HT1080 (cell line): Measurements from ENCODE around the gene TMEM30B. TPM values are rescaled to one million over a fixed set of nuclear protein-coding genes. Genes with fewer than 3 reads are reported as not detected.
"Not testable (repeated sequence)": the region's sequence is repeated elsewhere in the genome, so short reads cannot be mapped to it uniquely, and the experiment has no call there.

Experiments used
- DNase-seq: peaks from one replicate; pipeline ENCODE4 v3.0.0-alpha.2; 2015; ENCODE audit warnings: low read depth
- total RNA-seq: library from RNA; depleted of rRNA; stranded (reverse); fragments of >200 nt; shearing (Covaris generic); gene quantifications from 2 replicates; pipeline ENCODE4 v1.2.3, GENCODE V29; 2014

Gene TMEM30B
- total RNA-seq, 1 experiment from 2014 or later, result not detected

DNA sequence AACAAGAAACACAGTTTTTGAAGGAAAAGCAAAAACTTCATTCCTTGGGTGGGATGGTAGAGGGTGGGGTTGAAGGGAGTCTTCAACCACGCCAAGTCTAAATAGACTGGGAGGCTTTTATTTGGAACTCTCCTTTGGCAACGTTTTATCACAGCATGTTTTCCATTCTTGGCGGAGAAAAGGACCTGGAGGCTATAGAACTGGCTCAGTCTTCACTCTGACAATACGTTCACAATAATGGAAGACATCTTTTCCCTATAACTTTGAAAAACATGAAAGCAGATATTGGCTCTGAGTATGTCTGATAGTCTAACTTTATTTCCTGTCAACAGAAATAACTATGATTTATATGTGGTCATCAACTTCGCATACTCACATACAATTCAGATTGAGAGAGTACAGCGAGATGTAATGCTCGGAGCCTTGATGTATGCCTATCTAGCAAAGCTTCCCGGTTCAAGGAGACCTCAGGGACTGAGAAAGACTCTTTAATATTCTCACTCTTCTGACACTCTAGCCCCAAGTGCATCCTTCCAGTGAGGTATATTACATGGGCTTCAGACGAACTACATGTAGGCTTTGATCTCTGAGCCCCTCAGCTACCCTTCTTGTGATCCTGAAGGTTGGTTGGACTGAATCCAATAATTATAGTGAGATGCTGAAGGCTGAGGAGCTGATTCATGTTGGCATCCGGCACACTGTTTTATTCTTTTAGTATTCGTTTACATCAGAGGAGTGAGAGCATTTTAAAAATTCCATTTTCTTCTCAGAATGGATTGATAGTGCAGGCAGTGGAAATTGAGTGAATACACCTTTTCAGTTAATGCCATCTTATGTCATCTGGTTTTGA, 14.0 kb downstream of the TMEM30B start:
- DNase-seq, result no peak

DNA sequence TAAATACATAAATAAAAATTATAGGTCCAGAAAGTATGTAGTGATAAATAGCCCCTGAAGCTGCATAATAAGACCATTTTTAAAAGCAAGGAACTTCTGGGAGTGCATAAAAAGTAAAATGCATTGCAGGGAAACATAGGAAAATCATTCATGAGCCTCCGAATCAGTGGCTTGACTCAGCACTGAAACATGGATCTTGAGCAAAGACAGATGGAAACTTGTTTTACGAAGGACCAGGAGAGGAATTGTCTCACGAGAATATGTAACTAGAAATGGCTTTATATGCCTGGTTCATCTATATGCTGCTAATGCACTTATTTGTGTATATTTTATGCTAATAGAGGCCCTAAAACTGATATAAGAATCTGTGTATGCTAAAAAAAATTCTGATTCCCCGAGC, 14.7 kb downstream of the TMEM30B start:
- no peak for DNase-seq

DNA sequence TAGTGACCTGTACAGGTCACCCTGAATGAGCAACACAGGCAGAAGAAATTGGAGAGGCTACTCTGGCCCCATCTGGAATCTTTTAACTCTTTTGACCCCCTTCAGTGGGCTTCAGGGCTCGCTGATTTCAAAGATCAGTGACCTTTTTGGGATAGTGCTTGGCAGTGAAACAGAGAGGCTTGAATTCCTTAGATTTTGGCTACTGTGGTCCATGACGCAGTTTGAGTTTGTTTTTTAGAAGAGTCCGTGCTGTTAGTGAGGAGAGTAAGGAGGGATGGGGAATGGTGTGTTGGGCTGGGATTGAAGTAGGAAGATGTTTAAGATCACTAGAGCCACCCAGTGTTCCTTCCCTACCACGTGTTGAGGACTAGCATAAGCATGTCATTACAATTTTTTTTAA, 16.5 kb downstream of the TMEM30B start:
- no peak for DNase-seq

DNA sequence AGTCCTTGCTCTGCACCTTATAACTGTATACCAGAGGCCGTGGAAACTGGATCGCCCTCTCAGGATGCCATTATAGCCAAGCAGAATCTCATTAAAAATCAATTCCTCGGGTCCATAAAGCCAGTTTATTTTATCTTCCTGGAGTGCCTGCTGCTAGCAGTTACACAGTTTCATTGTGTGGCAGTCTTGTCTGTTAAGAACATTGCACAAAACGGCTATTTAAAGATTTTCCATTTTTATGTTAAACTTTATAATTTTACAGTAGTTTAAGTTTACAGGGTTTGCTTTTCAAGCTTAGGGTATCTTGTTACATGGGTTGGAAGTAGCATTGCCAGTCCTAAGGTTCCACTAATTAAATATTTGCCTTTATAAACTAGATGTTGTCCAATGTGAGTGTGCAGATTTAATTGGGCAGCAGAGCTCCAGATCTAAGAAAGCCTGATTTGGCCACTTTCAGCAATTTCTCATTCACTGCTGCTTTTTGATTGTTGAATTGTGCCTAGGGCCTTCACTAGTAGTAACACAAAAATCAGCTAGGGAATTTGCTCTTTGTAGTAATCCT, 17.0 kb downstream of the TMEM30B start:
- DNase-seq, result no peak

DNA sequence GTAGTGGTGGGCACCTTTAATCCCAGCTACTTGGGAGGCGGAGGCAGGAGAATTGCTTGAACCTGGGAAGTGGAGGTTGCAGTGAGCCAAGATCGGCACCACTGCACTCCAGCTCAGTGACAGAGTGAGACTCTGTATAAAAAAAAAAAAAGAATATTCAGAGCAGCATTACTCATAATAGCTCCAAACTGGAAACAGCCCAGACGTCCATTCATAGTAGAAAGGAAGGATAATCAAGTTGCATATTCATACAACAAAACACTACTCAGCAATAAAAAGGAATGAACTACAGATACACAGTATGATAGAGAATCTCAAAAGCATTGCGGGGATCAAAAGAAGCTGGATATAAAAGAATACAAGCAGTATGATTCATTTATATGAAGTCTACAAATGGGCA, 19.1 kb downstream of the TMEM30B start:
- peak; percentile 11 for DNase-seq

DNA sequence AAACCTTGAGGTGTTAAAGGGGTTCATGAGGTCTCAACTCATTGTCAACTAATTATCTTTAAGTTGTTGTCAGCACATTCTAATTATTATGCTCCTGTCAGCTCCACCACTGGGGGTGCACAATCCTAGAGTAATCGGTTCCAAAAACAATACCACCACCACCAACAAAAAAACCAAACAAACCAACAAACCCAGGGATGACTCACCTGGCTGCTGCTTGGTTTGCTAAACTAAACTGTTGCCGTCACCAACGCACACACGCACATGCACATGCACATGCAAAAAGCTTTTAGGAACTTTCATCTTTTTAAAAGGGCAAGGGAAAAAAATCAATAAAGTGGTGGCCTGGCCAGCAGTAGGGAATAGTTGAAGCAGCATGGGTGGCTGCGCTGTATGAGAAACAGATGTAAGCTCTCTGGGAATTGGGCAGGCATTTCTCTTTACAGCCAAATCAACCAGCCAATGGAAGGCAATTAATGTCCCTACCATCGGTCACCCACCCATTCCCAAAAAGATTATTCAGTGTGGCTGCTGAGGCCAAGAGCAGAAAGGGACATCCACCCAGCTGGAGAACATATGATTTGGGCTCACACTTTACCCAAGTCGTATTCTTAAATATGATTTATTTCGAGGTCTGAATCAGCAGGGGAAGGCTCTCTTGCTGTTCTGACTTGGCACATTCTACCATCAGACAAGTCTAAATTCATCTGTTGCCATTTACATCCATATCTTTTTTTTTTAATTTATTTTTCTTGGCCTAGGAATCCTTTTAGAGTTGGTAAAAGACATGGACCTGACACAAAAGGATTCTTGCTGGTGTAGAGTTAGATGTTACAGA, 20.0 kb downstream of the TMEM30B start:
- DNase-seq, result peak; percentile 51

DNA sequence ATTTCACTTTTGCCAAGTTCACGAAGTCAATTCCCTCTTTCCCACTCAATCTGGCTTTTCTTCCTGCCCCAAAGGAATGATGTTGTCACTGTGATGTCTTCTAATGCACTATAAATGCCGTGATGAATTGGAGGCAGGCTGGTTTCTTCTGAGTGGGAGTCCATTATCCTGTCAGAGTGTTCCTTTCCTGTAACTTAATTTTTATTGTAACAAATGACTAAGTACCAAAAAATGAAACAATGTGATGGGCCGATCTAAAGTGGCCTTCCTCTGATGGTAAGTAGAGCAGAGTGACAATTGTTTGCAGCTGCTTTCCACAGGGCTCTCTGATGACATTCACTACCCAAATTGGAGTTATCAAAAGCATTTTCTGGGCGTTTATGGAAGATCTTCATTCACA, 22.2 kb downstream of the TMEM30B start:
- peak; percentile 15 for DNase-seq

DNA sequence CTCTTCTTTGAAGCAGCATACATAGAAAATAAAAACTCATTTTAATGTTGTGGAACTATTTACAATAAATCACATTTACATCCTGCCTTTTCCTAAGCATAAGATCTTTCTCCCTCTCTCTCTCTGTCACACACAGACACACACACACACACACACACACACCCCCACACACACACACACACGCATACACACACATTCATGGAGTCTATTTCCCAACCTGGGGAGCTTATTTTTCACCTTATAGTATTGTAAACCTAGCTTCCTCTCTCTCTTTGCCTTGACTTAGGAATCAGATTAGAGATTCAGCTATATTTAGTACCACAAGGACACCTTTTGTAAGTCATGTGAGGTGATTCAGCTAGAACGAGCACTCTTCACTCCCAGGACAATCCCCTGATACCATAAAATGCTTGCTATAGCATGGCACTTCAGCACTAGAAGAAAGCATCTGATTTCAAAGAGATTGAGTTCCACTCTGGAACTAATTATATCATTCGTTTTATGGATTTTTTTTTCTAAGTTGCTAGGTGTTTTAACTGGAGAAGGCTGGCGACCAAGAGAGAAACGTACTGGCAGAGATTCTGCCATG, 23.6 kb downstream of the TMEM30B start:
- no peak for DNase-seq

DNA sequence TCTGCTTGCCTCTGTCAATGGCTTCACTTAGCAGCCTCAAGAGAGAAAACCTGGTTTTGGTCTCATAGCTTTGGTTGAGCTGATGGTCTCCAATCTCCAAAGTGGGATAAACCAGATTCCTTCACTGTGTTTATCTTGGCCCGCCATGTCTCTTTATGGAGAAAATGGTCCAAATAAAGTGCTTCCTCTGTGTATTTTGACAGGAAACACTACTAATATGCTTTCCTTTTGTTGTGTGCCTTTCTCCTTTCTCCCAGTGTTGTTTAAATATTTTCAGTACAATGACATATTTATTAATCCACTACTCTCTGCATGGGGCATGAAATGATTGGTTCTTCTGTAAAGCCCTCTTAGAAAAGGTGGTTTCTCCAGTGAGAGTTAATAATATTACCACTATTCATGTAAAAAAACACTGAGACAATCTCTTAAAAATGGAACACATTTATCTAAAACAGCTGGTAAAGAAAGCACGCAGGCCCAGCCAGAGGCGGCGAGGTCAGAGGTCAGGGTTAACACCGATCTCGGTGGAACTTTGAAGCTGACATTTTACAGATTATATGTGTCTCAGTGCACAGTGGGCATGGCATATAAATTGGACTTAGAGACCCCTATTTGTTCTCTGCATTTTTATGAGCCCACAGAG, 24.2 kb downstream of the TMEM30B start:
- no peak for DNase-seq

DNA sequence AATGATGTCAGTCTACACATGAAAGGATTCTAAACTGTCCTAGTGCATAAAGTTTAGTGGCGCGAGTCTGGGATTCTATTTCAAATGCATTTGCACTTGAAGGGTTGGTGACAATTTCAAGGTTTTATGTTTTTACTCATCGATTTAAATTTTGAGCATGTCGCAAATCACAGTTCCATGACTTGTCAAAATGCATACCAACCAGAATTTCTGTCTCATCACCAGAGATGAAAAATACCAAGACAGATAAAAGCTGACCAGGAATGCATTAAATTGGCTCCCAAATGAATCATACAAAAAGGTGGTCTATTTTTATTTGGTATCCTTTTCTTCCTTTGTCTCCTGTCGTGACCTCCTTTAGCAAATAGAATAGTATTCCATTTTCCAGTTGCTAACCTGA, 25.2 kb downstream of the TMEM30B start:
- no peak for DNase-seq

DNA sequence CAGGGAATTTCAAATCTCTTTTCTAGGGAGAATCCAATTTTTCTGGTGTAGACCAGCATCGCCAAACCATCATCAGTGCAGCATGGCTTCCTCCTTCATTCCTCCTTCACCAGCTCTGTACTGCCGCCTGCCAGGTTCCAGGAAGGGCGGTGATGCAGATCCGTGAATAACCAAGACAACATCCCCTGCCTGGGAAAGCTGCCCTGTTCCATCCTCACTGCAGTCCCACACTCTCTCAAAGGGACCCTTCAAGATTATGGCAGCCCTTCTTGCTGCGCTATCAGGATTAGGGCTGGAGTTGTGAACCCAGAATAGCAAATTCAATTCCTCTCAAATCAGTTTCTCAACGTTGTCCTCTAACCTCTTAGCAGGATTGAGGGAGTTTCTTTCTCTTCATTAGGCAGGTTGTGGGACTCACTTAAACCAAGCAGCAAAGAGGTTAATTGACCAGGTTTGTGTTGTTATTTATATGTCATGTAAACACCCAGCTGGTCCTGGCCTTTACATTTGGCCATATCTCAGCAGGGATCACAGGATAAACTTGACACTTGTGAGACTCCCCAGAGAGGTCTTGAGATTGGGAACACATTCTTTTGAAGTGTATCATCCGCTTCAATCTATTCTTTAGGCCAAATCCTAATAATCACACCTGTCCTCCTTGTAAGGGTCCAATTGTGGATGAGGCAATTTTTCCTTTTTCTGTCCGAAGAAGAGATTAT, 26.2 kb downstream of the TMEM30B start:
- DNase-seq, result no peak

DNA sequence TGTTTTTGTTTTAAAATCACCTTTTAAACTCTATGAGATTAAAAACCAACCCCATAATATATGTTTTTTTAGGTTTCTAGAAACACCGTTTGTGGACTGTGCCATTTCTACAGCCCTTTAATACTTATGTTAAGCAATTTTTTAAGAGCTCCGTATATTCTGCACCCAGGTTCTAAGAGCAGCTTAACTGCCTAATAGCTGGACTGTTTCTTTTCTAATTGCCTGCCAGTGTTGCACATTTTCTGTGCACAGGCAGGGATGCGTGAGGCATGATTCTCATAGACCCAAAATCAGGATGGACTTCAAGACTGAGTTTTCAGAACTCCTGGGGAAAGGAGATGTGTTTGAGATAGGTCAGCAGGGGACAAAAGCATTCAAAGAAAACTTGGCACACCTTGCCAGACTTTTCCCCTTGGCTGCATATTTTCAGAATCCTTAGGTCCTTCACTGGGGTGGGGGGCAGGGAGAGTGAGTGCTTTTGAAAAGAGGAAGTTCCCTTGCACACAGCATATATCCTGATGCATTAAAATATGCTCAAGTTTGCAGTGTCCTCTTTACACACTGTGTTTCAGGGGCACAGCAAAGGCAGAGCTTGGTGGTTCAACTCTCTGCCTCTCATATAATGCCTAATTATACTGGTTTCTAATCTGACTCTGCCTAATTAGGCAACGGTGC, 27.9 kb downstream of the TMEM30B start:
- no peak for DNase-seq

DNA sequence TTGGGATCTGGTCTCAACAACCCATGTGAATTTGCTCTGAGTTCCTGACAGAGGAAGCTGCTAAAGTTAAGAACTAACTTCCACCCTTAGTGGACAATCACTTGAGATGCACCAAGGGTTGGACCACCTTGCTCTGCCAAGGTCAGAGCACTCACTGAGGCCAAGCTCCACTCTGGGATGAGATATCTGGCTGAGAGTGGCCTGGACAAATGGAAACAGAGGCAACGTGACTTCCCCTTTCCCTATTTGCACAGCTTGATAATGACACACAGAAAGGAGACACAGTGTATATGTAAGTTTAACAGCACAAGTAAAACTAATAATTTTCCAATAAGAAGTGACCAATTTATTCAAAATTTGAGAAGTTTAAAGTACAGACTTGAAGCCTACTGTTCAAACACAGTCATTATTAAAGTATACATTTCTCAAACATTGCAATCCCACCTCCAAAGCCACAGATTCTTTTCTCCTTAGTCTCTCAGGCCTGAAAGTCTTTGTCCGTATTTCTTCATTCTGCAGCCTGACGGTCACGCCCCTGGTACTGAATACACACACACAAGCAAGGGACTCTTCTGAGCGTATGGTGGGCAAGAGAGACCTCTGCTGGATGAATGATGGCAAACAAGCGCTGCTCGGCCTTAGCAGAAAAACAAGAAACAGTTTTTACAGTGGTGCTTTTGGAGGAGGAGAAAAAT, 28.6 kb downstream of the TMEM30B start:
- peak; percentile 94 for DNase-seq

DNA sequence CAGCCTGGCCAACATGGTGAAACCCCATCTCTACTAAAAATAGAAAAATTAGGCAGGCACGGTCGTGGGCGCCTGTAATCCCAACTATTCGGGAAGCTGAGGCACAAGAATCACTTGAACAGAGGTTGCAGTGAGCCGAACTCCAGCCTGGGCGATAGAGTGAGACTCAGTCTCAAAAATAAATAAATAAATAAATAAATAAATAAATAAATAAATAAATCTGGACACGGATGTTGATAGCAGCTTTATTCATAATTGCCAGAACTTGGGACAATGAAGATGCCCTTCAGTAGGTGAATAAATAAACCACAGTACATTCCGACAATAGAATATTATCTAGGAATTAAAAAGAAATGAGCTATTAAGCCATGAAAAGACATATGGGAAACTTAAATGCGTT, 31.1 kb downstream of the TMEM30B start:
- DNase-seq, result no peak

DNA sequence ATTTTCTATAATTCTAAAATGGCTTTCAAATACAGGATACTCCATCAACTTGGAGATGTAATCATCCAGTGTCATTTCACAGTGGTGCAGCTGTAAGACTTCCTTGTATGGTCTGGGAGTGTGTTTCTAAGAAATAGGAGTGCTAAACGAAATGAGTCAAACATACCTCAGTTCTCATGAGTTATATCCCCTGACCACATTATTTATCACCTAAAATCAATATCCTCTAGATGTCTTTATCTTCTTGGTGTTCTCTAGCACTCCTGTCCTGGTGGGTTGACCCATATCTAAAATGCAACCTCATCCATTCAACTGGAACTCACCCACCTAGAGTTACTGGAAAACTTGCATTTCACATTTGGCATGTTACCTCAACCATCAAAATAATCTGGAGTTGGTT, 33.2 kb downstream of the TMEM30B start:
- DNase-seq, result peak; percentile 73

DNA sequence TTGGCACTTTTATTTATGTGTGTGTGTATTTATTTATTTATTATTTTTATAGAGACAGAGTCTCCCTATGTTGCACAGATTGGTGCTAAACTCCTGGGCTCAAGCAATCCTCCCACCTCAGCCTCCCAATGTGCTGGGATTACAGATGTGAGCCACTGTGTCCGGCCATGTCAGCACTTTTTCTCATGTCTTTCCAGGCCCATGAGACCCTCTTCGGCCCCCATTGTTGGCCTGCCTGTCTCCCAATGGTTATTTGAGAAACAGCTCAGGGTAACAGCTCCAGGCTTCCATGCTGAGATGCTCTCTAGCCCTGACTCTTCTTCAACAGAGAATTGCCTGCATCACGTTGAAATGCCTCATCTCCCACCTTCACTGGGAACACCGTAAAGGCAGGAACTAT, 34.4 kb downstream of the TMEM30B start:
- no peak for DNase-seq

DNA sequence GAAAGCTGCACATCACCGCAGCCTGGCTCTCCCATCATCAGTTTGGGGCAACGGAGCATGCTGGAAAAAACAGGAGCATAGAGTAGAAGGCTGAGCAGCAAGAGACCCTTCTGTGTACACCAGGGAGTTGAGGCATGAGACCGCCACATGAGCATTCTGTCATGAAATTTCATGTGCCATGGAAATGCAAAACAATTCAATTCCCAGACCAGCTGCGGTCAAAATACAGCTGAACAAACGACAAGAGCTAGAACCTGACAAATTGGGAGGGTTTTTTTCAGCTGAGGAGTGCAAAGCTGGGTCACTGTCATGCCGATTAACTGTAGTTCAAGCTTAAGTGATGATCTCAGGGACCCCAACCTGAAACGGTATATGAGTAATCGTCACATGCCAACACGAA, 37.1 kb downstream of the TMEM30B start:
- DNase-seq, result no peak

DNA sequence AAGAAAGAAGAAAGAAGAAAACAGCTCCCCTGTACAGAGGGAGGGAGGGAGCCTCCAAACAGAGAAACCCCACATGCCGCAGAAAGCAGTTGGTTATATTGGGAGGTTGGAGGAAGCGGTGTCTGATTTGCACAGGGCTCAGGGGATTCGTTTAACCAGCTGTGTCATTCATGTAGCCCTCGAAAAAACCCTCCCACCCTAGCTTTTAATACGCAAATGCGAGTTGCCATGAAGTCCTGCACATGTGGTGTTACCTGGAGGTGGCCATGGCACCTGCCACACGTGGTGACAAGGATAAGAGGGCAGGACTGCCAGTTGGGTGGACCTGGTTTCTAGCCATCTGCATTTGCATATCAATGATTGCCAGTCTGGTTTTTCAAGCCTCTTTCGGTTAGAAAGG, 40.9 kb downstream of the TMEM30B start:
- DNase-seq, result no peak

DNA sequence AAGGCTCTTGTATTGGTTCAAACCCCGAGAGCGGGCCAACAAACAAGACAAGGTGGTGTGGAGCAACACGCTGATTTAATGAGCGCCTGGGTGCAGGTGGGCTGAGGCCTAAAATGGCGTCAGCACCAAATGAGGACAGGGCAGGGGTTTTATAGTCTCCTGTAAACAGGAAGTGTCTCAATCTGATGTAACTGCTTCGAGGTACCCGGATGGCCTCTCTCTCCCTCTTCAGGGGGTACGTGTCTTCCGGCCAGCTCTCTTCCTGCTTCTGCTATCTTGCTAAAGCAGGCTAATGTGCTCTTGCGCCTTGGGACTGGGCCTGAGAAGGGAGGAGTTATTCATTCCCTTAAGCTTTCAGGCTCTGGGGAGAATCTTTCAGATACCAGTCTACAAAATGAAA, 41.9 kb downstream of the TMEM30B start:
- DNase-seq, result not testable (repeated sequence)
